MM.1S (cell line): ENCODE results near the gene BET1.

Source experiments
- DNase-seq: peaks from one replicate; pipeline ENCODE4 v3.0.0-alpha.2; 2015
- H2AFZ ChIP-seq: fragments of 300-600 bp; sonication (generic); 2 replicates; pipeline ENCODE4 v1.6.0; 2016; ENCODE audit warnings: antibody characterized with exemption, low read length
- H3F3A ChIP-seq: fragments of 300-600 bp; sonication (generic); 2 replicates; pipeline ENCODE4 v1.6.1; 2016; ENCODE audit warnings: mild to moderate bottlenecking, antibody characterized with exemption, low read length, moderate library complexity, mixed read lengths; ENCODE audit not compliant: insufficient read depth
- H3K27ac ChIP-seq: fragments of 300-600 bp; sonication (generic); 2 replicates; pipeline ENCODE4 v1.5.1; 2016; ENCODE audit warnings: mild to moderate bottlenecking, low read length
- H3K27me3 ChIP-seq: fragments of 300-600 bp; sonication (generic); replicated peaks from 2 replicates; pipeline ENCODE4 v1.6.0; 2016; ENCODE audit warnings: low read length; ENCODE audit not compliant: insufficient read depth
- H3K36me3 ChIP-seq: fragments of 300-600 bp; sonication (generic); replicated peaks from 2 replicates; pipeline ENCODE4 v1.6.1; 2016; ENCODE audit warnings: mild to moderate bottlenecking, low read length, mixed read lengths; ENCODE audit not compliant: insufficient read depth
- H3K4me1 ChIP-seq: fragments of 300-600 bp; sonication (generic); 2 replicates; pipeline ENCODE4 v1.6.1; 2016; ENCODE audit warnings: low read length, mixed read lengths
- H3K4me2 ChIP-seq: fragments of 300-600 bp; sonication (generic); 2 replicates; pipeline ENCODE4 v1.6.0; 2016; ENCODE audit warnings: low read depth, low read length
- H3K4me3 ChIP-seq: fragments of 300-600 bp; sonication (generic); 2 replicates; pipeline ENCODE4 v1.5.1; 2016; ENCODE audit warnings: low read length, mixed read lengths
- H3K79me2 ChIP-seq: fragments of 300-600 bp; sonication (generic); 2 replicates; pipeline ENCODE4 v1.6.1; 2016; ENCODE audit warnings: mixed run types, low read length, mixed read lengths
- H3K9ac ChIP-seq: fragments of 300-600 bp; sonication (generic); 2 replicates; pipeline ENCODE4 v1.6.1; 2016; ENCODE audit warnings: low read length, mixed read lengths
- H3K9me2 ChIP-seq: fragments of 300-600 bp; sonication (generic); replicated peaks from 2 replicates; pipeline ENCODE4 v1.6.1; 2016; ENCODE audit warnings: mild to moderate bottlenecking, low read length, mixed read lengths; ENCODE audit not compliant: insufficient read depth
- H3K9me3 ChIP-seq: fragments of 300-600 bp; sonication (generic); replicated peaks from 2 replicates; pipeline ENCODE4 v1.6.1; 2016; ENCODE audit warnings: mild to moderate bottlenecking, low read length, mixed read lengths; ENCODE audit not compliant: insufficient read depth
- H4K20me1 ChIP-seq: fragments of 300-600 bp; sonication (generic); 2 replicates; pipeline ENCODE4 v1.6.1; 2016; ENCODE audit warnings: mild to moderate bottlenecking, low read length, moderate library complexity, mixed read lengths; ENCODE audit not compliant: insufficient read depth
- CTCF ChIP-seq: fragments of 300-600 bp; sonication (generic); IDR thresholded peaks from 2 replicates; pipeline ENCODE4 v1.5.1; 2016; ENCODE audit warnings: antibody characterized with exemption, low read length, mixed read lengths
- EZH2 ChIP-seq: fragments of 300-600 bp; sonication (generic); optimal IDR thresholded peaks from 2 replicates; pipeline ENCODE3; 2017; ENCODE audit warnings: low read depth, mild to moderate bottlenecking, antibody characterized with exemption, low read length, mixed read lengths
- EZH2phosphoT487 ChIP-seq: fragments of 300-600 bp; sonication (generic); IDR thresholded peaks from 2 replicates; pipeline ENCODE4 v1.6.1; 2018; ENCODE audit warnings: antibody characterized with exemption, low read length

BET1 gene

DNA sequence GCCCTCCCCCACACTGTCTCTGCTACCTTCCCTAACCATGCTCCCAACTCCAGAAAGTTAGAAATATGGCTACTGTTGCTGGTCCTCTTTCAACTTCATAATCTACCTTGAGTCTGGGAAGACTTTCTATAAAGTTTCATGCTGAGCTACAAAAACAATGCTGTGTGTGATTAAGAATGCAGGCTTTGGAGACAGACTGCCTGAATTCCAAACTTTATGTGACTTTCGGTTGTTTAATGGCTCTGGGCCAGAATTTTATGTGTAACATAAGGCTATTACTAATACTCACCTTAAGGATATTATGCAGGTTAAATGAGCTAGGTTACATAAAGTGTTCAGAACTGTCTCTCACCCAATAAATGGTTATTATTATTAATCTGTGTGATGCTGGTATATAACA is 19.1 kb downstream of the BET1 start:
- Histone ChIP-seq H3K4me3 (no peak overlapping the region), H3K79me2 (no peaks in the 10 kb centered on the region), H3K9ac (no peak overlapping the region), H4K20me1 (no peaks in the 10 kb centered on the region), H2AFZ (no peak overlapping the region), H3K27ac (no peak overlapping the region), H3K4me1 (no peaks in the 10 kb centered on the region), H3K36me3 (no peaks in the 10 kb centered on the region), H3F3A (no peaks in the 10 kb centered on the region), H3K9me3 (no peaks in the 10 kb centered on the region), H3K9me2 (no peaks in the 10 kb centered on the region), H3K27me3 (no peaks in the 10 kb centered on the region), H3K4me2 (no peak overlapping the region)
- no peak for DNase-seq
- TF ChIP-seq CTCF (no peak), EZH2 (no peak)

DNA sequence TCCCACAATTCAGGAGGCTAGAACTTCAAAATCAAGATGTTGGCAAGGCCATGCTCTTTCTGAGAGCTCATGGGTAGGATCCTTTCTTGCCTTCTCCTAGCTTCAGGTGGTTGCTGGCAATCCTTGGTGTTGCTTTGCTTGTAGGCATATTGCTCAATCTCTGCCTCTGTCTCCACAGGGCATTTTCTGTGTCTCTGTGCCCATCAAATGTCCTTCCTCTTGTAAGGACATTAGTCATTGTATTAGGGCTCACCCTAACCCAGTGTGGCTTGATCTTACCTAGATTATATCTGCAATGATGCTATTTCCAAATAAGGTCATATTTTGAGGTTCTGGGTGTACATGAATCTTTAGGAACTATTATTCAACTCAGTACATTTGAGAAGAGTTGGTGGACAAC is 20.1 kb downstream of the BET1 start:
- H3K9me3 ChIP-seq, result no peaks in the 10 kb centered on the region
- H3K79me2 ChIP-seq, result no peaks in the 10 kb centered on the region
- H3K27me3 ChIP-seq, result no peaks in the 10 kb centered on the region
- no peak overlapping the region for H3K4me3 ChIP-seq
- no peak overlapping the region for H3K9ac ChIP-seq
- H2AFZ ChIP-seq, result no peak overlapping the region
- H4K20me1 ChIP-seq, result no peaks in the 10 kb centered on the region
- H3K36me3 ChIP-seq, result no peaks in the 10 kb centered on the region
- DNase-seq, result no peak
- no peaks in the 10 kb centered on the region for H3K4me1 ChIP-seq
- H3K9me2 ChIP-seq, result 0 out of 2 replicates have a peak, but pooled peaks cover 4% of the 10 kb centered on the region
- no peaks in the 10 kb centered on the region for H3F3A ChIP-seq
- TF ChIP-seq CTCF, result no peak
- TF ChIP-seq EZH2, result no peak
- no peak for TF ChIP-seq EZH2phosphoT487
- no peak overlapping the region for H3K27ac ChIP-seq
- no peak overlapping the region for H3K4me2 ChIP-seq

- H3K4me2 ChIP-seq, result no peak overlapping the region
- no peaks in the 10 kb centered on the region for H3K9me3 ChIP-seq
- H3K27ac ChIP-seq, result no peak overlapping the region
- H3K36me3 ChIP-seq, result no peaks in the 10 kb centered on the region
- H3K4me3 ChIP-seq, result no peak overlapping the region
- H4K20me1 ChIP-seq, result no peaks in the 10 kb centered on the region
- no peaks in the 10 kb centered on the region for H3F3A ChIP-seq
- no peaks in the 10 kb centered on the region for H3K27me3 ChIP-seq
- 0 out of 2 replicates have a peak, but pooled peaks cover 4% of the 10 kb centered on the region for H3K9me2 ChIP-seq
- TF ChIP-seq CTCF (no peak), EZH2 (no peak), EZH2phosphoT487 (no peak)
- no peak overlapping the region for H2AFZ ChIP-seq
- no peaks in the 10 kb centered on the region for H3K79me2 ChIP-seq
- no peak for DNase-seq
- no peak overlapping the region for H3K9ac ChIP-seq
- no peaks in the 10 kb centered on the region for H3K4me1 ChIP-seq
These were observed 22.7 kb downstream of the BET1 start for GRCh38 chr7:93981480-93981874.
